Stomach (tissue), 4 donors: ENCODE measurements around the gene CCDC12.

Experiments
- CTCF ChIP-seq, 7 experiments: fragments of 450-650 bp in 4 of 7; fragments of 200-600 bp in 3 of 7; sonication (generic) in 3 of 7; IDR thresholded peaks; one replicate each; pipeline ENCODE4 v1.5.1; 2016 to 2019; ENCODE audit warnings: antibody characterized with exemption in 7 of 7, control low read depth in 2 of 7, mild to moderate bottlenecking in 1 of 7
- POLR2A ChIP-seq, 4 donors: fragments of 450-650 bp; IDR thresholded peaks; one replicate each; pipeline ENCODE4 v1.6.1; 2016; ENCODE audit warnings: antibody characterized with exemption in 4 of 4, control low read depth in 2 of 4, mild to moderate bottlenecking in 1 of 4, moderate library complexity in 1 of 4
- POLR2AphosphoS5 ChIP-seq, 3 donors: sonication (generic); formaldehyde crosslinking; IDR thresholded peaks; one replicate each; pipeline ENCODE4 v1.6.1; 2016; ENCODE audit warnings: antibody characterized with exemption in 3 of 3

GRCh38 chr3:46899151-46900006 lies 77.2 kb downstream of the CCDC12 start:
- TF ChIP-seq CTCF (IDR thresholded peaks at IDR 0.05) (no peak), POLR2AphosphoS5 (IDR thresholded peaks at IDR 0.05) (no peak), POLR2A (IDR thresholded peaks at IDR 0.05) (no peak)
